Endodermal cell (in vitro differentiated cells): ENCODE measurements around the gene MGLL. TPM values are rescaled to one million over a fixed set of nuclear protein-coding genes. Genes with fewer than 3 reads are reported as not detected.

ENCODE experiments used
- DNase-seq: peaks from one replicate; pipeline ENCODE4 v3.0.0-alpha.2; 2017
- H3K27ac ChIP-seq: 2 replicates; pipeline ENCODE4 v1.5.1; 2013; ENCODE audit warnings: mild to moderate bottlenecking, low read depth, low read length, moderate library complexity
- H3K27me3 ChIP-seq: 2 replicates; pipeline ENCODE4 v1.6.1; 2013; ENCODE audit warnings: mild to moderate bottlenecking, low read length, moderate library complexity; ENCODE audit not compliant: insufficient read depth, control insufficient read depth, poor library complexity, severe bottlenecking
- H3K36me3 ChIP-seq: 2 replicates; pipeline ENCODE4 v1.7.0; 2013; ENCODE audit warnings: mild to moderate bottlenecking, low read length, moderate library complexity; ENCODE audit not compliant: control insufficient read depth, insufficient read depth
- H3K4me1 ChIP-seq: one replicate; pipeline ENCODE4 v1.7.0; 2013; ENCODE audit warnings: low read length; ENCODE audit not compliant: control insufficient read depth, insufficient read depth
- H3K4me3 ChIP-seq: 2 replicates; pipeline ENCODE4 v1.5.1; 2013; ENCODE audit warnings: mild to moderate bottlenecking, low read length, moderate library complexity
- H3K9ac ChIP-seq: 2 replicates; pipeline ENCODE4 v1.6.1; 2013; ENCODE audit warnings: mild to moderate bottlenecking, low read length, moderate library complexity; ENCODE audit not compliant: poor library complexity, severe bottlenecking; ENCODE audit errors: extremely low read depth
- H3K9me3 ChIP-seq: 2 replicates; pipeline ENCODE4 v1.6.1; 2013; ENCODE audit warnings: mild to moderate bottlenecking, low read length, moderate library complexity; ENCODE audit not compliant: control insufficient read depth
- H3K27ac Mint-ChIP-seq: 2 replicates; pipeline ENCODE4 v1.8.0; 2020; ENCODE audit warnings: mixed read lengths
- H3K27me3 Mint-ChIP-seq: 2 replicates; pipeline ENCODE4 v1.8.0; 2021; ENCODE audit warnings: mild to moderate bottlenecking, mixed read lengths; ENCODE audit not compliant: insufficient read depth
- H3K36me3 Mint-ChIP-seq: 2 replicates; pipeline ENCODE4 v1.8.0; 2020; ENCODE audit warnings: low read depth, mixed read lengths
- H3K4me1 Mint-ChIP-seq: 2 replicates; pipeline ENCODE4 v1.8.0; 2020; ENCODE audit warnings: mixed read lengths
- H3K4me3 Mint-ChIP-seq: 2 replicates; pipeline ENCODE4 v1.8.0; 2020; ENCODE audit warnings: mild to moderate bottlenecking, moderate library complexity, mixed read lengths
- H3K9me3 Mint-ChIP-seq: 2 replicates; pipeline ENCODE4 v1.8.0; 2020; ENCODE audit warnings: mild to moderate bottlenecking, mixed read lengths
- CTCF ChIP-seq: fragments of 200-600 bp; sonication (generic); conservative IDR thresholded peaks from 2 replicates; pipeline ENCODE4 v1.5.0; 2021; ENCODE audit warnings: antibody characterized with exemption, mild to moderate bottlenecking
- WGBS, 2 experiments: methylation state at CpG; one replicate each; pipeline versions ENCODE4 v1.1.5 to v1.1.7; 2013; ENCODE audit warnings: missing lambda C conversion rate in 2 of 2, mixed read lengths in 1 of 2; ENCODE audit not compliant: insufficient coverage in 1 of 2, insufficient read length in 1 of 2; 5-methylcytosine and 5-hydroxymethylcytosine counted together
- total RNA-seq, 2 donors: library from RNA; stranded (reverse); fragmentation: NEBNext Ultra II Directional in 1 of 2; extraction: Animal tissue kit (Norgen Biotek cat#: 25700) in 1 of 2; gene quantifications; 2 replicates in 1 of 2; 3 replicates in 1 of 2; pipeline ENCODE4 v1.2.1, GENCODE V29; 2021

MGLL gene
- total RNA-seq, 2 donors from 2014 or later, result 0.22 TPM; not detected in 1

GRCh38 chr3:127857333-127857732, 35.0 kb upstream of the MGLL start:
- H3K27ac Mint-ChIP-seq, result no peak overlapping the region

GRCh38 chr3:127856801-127857200, 34.5 kb upstream of the MGLL start:
- no peaks in the 10 kb centered on the region for H3K4me1 ChIP-seq
- no peak for TF ChIP-seq CTCF
- H3K9me3 Mint-ChIP-seq, result no peaks in the 10 kb centered on the region
- H3K4me1 Mint-ChIP-seq, result no peaks in the 10 kb centered on the region
- no peaks in the 10 kb centered on the region for H3K27me3 ChIP-seq
- H3K36me3 Mint-ChIP-seq, result no peaks in the 10 kb centered on the region
- H3K27me3 Mint-ChIP-seq, result peaks cover 7% of the 10 kb centered on the region
- no peak overlapping the region for H3K9ac ChIP-seq
- H3K4me3 ChIP-seq, result no peak overlapping the region
- no peak overlapping the region for H3K27ac Mint-ChIP-seq
- no peaks in the 10 kb centered on the region for H3K9me3 ChIP-seq
- DNase-seq, result no peak
- H3K27ac ChIP-seq, result no peak overlapping the region
- H3K36me3 ChIP-seq, result no peaks in the 10 kb centered on the region
- WGBS, 2 experiments, result 82 to 89% methylated on average over 1 to 2 of the region's 2 CpGs
- no peak overlapping the region for H3K4me3 Mint-ChIP-seq

More at GRCh38 chr3:127857333-127857732, 35.0 kb upstream of the MGLL start:
- H3K9me3 ChIP-seq, result no peaks in the 10 kb centered on the region
- no peaks in the 10 kb centered on the region for H3K27me3 ChIP-seq
- no peaks in the 10 kb centered on the region for H3K4me1 ChIP-seq
- no peak overlapping the region for H3K9ac ChIP-seq
- no peak overlapping the region for H3K4me3 ChIP-seq
- Mint-ChIP-seq H3K4me1 (no peaks in the 10 kb centered on the region), H3K27me3 (peaks cover 7% of the 10 kb centered on the region), H3K36me3 (no peaks in the 10 kb centered on the region), H3K9me3 (no peaks in the 10 kb centered on the region), H3K4me3 (no peak overlapping the region)
- H3K36me3 ChIP-seq, result no peaks in the 10 kb centered on the region
- DNase-seq, result no peak
- WGBS, 2 experiments, result 87 to 91% methylated on average over 5 to 6 of the region's 6 CpGs
- H3K27ac ChIP-seq, result no peak overlapping the region
- peak; percentile 14 for TF ChIP-seq CTCF

GRCh38 chr3:127855246-127855645, 32.9 kb upstream of the MGLL start:
- no peaks in the 10 kb centered on the region for H3K36me3 ChIP-seq
- H3K9ac ChIP-seq, result no peak overlapping the region
- no peak overlapping the region for H3K4me3 ChIP-seq
- no peak for DNase-seq
- no peaks in the 10 kb centered on the region for H3K4me1 ChIP-seq
- no peaks in the 10 kb centered on the region for H3K36me3 Mint-ChIP-seq
- no peak overlapping the region for H3K4me3 Mint-ChIP-seq
- H3K27ac Mint-ChIP-seq, result no peak overlapping the region
- H3K27me3 Mint-ChIP-seq, result peaks cover 7% of the 10 kb centered on the region
- no peak overlapping the region for H3K27ac ChIP-seq
- 84 to 86% methylated on average over 1 of the region's 1 CpG for WGBS, 2 experiments
- H3K9me3 Mint-ChIP-seq, result no peaks in the 10 kb centered on the region
- TF ChIP-seq CTCF, result no peak
- no peaks in the 10 kb centered on the region for H3K27me3 ChIP-seq
- no peaks in the 10 kb centered on the region for H3K9me3 ChIP-seq
- H3K4me1 Mint-ChIP-seq, result no peaks in the 10 kb centered on the region
